ENCODE measurements around the gene PPM1L.

The PPM1L gene

GRCh38 chr3:160829486-160830009 is 73.5 kb downstream of the PPM1L start:
- Histone ChIP-seq H2AFZ (ENCODE audit: low read depth) (no peak overlapping the region), H3K4me2 (no peak overlapping the region), H3K27ac (no peak overlapping the region), H3K4me3 (IDR thresholded peaks at IDR 0.05; ENCODE audit: insufficient read depth, low read depth, low read length) (no peak overlapping the region), H3K9ac (no peak overlapping the region), H3K79me2 (ENCODE audit: insufficient read depth, low read depth) (no peaks in the 10 kb centered on the region; the same call in 1 of the 2 replicates), H4K20me1 (ENCODE audit: insufficient read depth) (no peaks in the 10 kb centered on the region), H3K36me3 (ENCODE audit: insufficient read depth) (no peaks in the 10 kb centered on the region), H3K27me3 (ENCODE audit: insufficient read depth, low read depth) (no peaks in the 10 kb centered on the region), H3K4me1 (ENCODE audit: low read depth, poor library complexity, severe bottlenecking) (no peaks in the 10 kb centered on the region)
- TF ChIP-seq CTCF (conservative IDR thresholded peaks at IDR 0.05; ENCODE audit: low read depth, low read length) = no peak

- Histone ChIP-seq H3K9ac (no peak overlapping the region), H3K36me3 (ENCODE audit: insufficient read depth) (no peaks in the 10 kb centered on the region), H3K79me2 (ENCODE audit: insufficient read depth, low read depth) (no peaks in the 10 kb centered on the region; the same call in 1 of the 2 replicates), H4K20me1 (ENCODE audit: insufficient read depth) (no peaks in the 10 kb centered on the region), H2AFZ (ENCODE audit: low read depth) (no peak overlapping the region), H3K4me1 (ENCODE audit: low read depth, poor library complexity, severe bottlenecking) (no peaks in the 10 kb centered on the region), H3K4me2 (no peak overlapping the region), H3K27ac (no peak overlapping the region), H3K4me3 (IDR thresholded peaks at IDR 0.05; ENCODE audit: insufficient read depth, low read depth, low read length) (no peak overlapping the region), H3K27me3 (ENCODE audit: insufficient read depth, low read depth) (no peaks in the 10 kb centered on the region)
- no peak for TF ChIP-seq CTCF (conservative IDR thresholded peaks at IDR 0.05; ENCODE audit: low read depth, low read length)
These were observed 74.8 kb downstream of the PPM1L start for GRCh38 chr3:160830796-160831195.

- Histone ChIP-seq H2AFZ (ENCODE audit: low read depth) (no peak overlapping the region), H3K79me2 (ENCODE audit: insufficient read depth, low read depth) (no peaks in the 10 kb centered on the region; the same call in 1 of the 2 replicates), H3K9ac (no peak overlapping the region), H3K4me1 (ENCODE audit: low read depth, poor library complexity, severe bottlenecking) (no peaks in the 10 kb centered on the region), H3K4me2 (no peak overlapping the region), H3K27ac (no peak overlapping the region), H3K36me3 (ENCODE audit: insufficient read depth) (no peaks in the 10 kb centered on the region), H4K20me1 (ENCODE audit: insufficient read depth) (no peaks in the 10 kb centered on the region), H3K4me3 (IDR thresholded peaks at IDR 0.05; ENCODE audit: insufficient read depth, low read depth, low read length) (no peak overlapping the region), H3K27me3 (ENCODE audit: insufficient read depth, low read depth) (no peaks in the 10 kb centered on the region)
- TF ChIP-seq CTCF (conservative IDR thresholded peaks at IDR 0.05; ENCODE audit: low read depth, low read length) = no peak
These were observed 75.4 kb downstream of the PPM1L start for GRCh38 chr3:160831401-160831800.

- Histone ChIP-seq H3K4me3 (IDR thresholded peaks at IDR 0.05; ENCODE audit: insufficient read depth, low read depth, low read length) (peak overlapping the region; percentile 10), H3K4me2 (peak overlapping the region; percentile 22; the same call in 1 of the 2 replicates), H3K79me2 (ENCODE audit: insufficient read depth, low read depth) (no peaks in the 10 kb centered on the region; the same call in 1 of the 2 replicates), H3K27me3 (ENCODE audit: insufficient read depth, low read depth) (no peaks in the 10 kb centered on the region), H3K27ac (no peak overlapping the region), H4K20me1 (ENCODE audit: insufficient read depth) (no peaks in the 10 kb centered on the region), H3K9ac (no peak overlapping the region), H3K36me3 (ENCODE audit: insufficient read depth) (no peaks in the 10 kb centered on the region), H2AFZ (ENCODE audit: low read depth) (no peak overlapping the region), H3K4me1 (ENCODE audit: low read depth, poor library complexity, severe bottlenecking) (peaks cover 18% of the 10 kb centered on the region)
- TF ChIP-seq CTCF (conservative IDR thresholded peaks at IDR 0.05; ENCODE audit: low read depth, low read length) = no peak
These were observed 81.5 kb downstream of the PPM1L start for GRCh38 chr3:160837394-160837980.

Measured in KMS-11 (cell line).